ENCODE measurements around the gene NTM.
"Not testable (repeated sequence)": the region's sequence is repeated elsewhere in the genome, so short reads cannot be mapped to it uniquely, and the experiment has no call there.

NTM gene

DNA sequence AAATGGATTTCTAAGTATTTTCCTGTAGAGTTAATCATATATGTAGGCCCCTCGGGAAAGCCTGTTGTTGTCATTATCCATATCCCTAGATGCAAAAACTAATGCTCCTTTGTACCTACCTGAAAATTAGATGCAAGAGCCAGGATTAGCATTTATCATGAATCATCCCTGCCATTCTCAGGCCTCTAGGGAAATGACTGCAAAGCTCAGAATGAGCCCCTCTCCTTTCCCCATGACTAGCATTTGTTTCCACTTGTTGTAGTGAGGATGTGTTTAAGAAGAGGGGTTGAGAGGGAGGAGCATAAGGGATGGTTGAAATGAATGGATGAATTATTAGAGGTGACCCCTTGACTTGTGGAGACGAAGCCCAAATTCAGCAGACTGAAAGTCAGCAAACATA is 537.9 kb downstream of the NTM start:
- DNase-seq = no peak

DNA sequence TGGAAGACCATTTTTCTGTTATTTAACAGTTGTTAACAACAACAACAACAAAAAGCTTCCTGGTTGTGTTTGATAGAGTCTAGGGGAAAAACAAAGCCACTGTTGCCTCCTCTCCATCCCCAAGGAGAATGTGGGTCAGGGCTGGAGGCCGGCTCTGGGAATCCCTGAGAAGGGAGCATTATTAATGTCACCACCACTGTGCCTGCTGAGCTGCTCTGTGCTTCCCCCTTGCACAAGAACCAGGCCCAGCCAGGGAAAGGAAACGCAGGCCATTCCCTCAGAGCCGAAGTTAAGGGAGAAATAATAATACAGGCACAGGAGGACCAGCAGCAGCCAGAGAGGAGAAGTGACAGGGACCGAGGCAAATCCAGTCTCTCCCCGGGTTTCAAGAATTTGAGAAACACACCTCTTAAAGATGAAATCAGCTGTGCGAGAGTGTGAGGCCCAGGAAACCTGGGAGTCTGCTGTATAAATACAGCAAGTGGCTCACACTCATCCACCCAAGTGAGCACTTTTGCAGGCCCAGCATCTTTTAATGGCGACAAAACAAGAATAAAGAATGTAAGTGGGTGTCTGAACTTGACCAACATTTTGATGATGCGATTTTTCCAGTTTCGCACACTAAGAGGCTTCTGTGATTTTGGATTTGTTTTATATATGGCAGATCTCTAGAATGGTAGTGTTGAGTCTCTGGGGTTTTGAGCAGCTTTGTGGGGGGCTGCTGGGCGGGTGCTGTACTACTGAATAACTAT is 539.2 kb downstream of the NTM start:
- no peak for DNase-seq

DNA sequence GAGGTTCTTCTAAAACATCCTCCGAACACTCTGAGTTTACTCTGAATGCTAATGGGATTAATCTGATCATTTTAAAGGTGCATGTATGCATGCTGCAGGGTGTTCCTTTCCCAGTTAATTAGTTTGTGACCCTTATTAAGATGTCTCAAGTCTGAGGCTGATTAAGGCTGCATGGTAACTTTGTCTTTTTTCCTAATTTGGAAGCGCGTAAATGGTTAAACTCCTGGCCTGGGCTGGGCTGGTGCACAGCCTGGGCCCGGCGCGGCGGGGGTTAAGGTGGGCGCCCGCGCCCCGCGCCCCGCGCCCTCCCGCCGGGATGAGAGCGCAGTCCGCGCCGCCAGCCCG is 539.7 kb downstream of the NTM start:
- no peak for DNase-seq

DNA sequence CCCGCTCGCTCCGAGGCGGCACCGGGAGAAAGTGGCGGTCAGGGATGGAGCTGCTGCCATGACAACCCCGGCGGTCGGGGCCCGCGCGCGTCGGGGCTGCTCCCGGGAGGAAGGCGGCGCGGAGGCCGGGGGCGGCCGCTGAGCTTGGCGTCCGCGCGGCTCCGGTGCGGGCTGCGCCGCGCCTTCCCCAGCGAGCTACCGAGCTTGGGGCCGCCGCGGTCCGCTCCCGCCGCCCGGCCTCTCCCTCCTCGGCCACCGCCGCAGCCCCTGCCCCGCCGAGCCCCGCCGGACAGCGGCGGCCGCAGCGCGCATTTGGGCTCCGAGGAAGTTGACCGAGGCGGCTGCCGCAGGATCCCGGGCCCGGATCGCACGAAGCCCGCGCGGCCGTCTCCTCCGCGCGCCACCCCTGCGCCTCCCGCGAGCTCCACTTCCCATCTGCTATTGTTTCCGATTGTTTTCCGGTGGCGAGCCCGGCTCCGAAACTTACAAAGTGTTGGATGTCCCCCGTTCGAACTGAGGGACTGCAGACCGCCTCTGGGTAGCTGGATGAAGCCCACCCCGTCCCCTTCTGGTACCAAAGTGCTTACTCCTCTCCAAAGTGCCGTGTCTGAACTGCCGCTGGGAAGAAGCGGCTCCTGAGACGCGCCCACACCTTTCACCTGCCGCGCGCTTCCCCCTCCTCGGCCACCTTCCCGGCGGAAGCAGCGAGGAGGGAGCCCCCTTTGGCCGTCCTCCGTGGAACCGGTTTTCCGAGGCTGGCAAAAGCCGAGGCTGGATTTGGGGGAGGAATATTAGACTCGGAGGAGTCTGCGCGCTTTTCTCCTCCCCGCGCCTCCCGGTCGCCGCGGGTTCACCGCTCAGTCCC is 540.3 kb downstream of the NTM start:
- DNase-seq = peak; percentile 59

DNA sequence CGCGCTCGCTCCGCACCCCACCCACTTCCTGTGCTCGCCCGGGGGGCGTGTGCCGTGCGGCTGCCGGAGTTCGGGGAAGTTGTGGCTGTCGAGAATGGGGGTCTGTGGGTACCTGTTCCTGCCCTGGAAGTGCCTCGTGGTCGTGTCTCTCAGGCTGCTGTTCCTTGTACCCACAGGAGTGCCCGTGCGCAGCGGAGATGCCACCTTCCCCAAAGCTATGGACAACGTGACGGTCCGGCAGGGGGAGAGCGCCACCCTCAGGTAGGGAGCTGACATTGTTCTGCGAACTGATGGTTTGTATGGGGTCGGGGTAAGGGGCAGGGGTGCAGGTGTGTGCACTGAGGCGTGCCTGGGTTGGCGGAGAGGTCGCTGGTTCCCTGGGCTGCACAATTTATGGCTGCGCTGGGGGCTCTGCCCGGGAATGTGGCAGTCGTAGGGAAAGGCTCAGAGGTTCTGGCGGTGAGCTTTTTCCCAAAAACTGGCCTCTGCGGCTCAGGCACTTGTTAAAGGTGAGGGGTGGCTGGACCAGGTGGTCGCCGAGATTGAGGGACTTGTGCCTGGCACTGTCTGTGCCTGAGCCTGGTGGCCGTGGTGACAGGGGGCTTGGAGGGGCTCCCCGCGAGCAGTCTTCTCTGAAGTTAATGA is 541.1 kb downstream of the NTM start:
- not testable (repeated sequence) for DNase-seq

DNA sequence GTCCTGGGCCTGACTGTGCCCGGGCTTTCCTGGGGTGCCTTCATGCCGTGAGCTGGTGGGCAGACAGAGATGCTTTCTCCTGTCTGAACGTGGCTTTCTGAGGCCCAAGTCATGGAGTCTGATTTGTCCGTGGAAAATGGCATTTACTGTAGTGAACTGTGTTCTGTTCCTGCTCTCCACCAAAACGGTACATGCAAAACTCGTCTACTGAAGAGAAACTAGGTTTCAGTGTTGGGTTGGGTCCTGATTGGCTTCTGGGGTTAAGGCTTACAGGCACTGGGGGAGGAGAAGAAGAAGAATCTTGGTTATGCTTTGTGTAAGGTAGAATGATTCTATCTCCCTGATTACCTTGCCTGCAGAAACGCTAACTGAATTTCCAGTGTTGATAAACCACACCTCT is 541.7 kb downstream of the NTM start:
- no peak for DNase-seq

DNA sequence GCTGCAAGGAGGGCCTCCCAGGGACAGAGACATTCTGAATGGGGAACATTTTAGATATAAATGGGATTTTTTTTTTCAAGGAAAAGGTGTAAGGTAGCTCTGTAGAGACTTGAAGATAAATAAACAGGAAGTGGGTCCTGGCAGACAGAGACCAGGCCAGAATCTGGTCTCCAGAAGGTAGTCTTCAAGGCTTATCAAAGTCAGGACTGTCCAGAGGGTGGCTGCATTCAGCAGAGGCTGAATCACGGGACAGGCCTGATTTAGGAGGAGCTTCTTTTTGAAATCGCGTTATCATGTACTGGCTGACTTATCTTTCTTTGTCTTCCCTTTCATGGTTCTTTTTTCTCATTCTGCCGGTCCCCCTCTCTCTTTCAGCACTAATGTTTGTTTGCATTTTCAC is 542.9 kb downstream of the NTM start:
- no peak for DNase-seq

DNA sequence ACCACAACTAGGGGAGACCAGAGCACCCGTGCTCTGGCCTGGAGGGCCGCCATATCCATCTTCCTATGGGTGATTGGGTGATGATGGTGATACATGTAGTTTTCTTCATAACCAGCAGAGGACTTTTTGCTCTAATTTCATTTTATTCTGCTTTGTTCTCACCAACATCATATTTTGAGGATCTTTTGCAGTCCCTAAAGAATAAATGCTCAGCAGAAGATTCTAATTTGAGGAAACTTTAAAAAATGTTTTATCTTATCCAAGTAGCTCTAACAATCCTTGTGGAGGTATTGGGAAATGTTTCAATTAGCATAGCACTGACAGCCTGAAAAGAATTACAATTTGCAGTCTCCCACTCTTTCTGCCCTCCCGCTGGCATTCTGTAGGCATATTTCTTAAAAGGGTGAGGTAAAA is 544.0 kb downstream of the NTM start:
- DNase-seq = no peak

DNA sequence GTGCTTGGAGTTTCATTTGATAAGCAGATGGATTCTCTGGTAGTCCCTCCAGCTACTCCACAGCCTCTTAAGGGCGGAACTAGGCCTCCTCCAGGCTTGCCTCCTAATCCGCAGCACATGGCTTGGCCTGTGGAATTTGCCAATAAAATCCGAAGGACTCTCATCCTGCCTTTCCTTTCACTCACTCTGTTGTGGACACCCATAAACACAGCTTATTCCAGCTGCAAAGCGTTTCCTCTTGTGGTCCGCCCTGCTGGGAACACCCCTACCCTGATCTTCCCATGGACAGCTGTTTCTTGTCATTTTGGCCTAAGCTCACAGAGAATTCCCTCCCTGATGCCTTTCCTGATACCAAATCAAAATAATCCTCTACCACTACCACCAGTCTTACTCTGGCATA is 546.2 kb downstream of the NTM start:
- no peak for DNase-seq

DNA sequence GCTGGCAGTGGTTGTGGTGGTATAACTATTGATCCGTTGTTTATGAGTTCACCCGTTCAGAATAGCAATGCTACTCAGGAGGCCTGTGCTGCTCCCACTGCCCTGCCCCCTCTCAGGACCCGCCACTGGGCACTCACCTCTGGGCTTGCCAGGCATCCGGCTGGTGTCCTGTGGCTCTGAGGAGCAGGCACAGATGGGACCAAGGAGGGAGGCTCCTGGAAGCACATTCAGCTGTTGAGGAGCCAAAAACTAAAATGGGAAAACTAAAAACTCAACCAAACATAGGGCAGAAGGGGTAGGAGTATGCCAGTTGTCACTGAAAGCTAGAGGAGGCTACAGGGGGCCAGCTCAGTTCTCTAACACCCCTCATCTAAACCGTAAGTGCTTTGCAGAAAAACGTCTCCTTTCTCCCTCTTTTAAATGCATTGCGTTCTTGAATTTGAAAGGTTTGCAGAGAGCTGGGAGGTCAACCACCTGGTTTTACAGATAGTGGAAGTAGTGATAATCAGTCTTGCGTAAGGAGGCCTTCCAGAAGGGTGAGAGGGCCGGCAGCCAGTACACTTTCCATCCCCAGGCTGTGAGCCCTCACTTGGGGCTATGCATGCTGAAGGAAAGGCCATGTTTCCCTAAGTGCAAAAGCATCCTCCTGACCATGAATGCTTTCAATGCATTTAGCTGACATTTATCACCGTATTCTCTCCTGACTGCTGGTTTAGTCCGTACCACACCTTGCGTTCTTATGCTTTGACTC is 547.4 kb downstream of the NTM start:
- DNase-seq = no peak

DNA sequence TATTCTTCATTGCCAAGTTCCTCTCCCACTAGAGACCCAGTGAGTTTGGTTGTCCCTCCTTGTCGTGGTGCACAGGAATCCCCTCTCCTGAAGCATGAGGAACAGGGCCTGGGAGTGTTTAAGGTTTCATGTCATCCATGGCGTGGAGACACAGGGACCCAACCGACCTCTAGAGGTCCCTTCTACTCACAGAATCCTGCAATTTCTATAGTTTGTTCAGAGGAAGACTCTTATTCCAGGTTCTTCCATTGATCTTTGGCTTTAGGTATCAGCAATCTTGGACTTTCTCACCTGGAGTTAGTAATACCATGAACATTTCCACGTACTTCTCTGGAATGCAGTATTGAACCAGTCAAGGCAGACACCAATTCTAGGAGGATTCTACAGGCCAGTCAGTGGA is 548.2 kb downstream of the NTM start:
- no peak for DNase-seq

DNA sequence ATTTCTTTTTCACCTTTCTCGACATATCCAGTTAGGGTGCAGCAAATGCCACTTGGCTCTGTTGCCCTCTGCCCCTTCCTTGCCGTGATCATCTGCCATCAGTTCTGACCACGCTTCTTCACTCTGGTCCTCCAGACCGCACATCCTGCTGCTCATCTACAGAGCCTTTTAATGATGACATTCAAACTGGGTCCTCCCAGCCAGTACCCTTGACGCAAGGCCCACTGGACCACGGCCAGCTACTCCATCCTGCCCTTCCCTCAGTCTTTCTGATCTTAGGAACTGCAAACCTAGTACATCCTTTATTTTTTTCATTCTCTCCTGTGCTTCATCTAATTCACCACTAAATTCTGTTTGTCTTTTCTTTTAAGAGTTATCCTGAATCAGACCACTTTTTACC is 551.8 kb downstream of the NTM start:
- no peak for DNase-seq

DNA sequence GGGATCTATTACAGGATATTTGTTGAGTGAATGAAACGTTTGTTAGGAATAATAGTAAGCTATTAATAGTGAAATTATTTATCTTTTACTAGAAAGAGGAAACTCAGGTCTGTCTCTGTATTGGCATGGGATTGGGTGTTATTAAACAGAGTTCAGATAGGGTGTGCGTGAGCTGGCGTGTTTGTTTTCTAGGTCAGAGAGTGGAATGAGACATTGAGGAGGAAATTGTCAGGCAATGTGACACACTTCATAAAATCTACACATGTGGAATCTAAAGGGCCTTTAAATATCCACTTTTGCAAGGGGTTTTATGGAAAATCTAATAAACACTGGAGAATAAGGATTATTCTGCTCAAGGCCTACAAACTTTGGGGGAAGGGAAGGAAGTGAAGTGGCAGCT is 552.9 kb downstream of the NTM start:
- no peak for DNase-seq

DNA sequence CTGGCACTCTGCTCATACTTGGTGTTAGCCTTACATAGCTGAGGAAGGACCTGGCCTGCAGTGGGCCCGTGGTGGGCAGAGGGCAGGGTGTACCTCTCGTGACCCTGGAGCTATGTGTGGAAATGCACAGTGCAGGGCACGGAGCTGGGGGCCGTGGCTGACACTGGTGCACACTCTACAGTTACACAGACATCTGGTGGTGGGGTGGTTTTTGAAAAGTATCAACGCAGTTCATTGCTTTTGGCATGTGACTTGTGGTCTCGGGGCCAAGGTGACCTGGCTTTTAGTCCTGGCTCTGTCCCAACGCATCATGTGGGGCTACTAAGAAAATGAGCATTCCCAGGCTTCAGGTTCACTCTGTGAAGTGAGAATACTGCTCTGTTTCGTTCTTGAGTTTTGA is 553.6 kb downstream of the NTM start:
- DNase-seq = no peak

DNA sequence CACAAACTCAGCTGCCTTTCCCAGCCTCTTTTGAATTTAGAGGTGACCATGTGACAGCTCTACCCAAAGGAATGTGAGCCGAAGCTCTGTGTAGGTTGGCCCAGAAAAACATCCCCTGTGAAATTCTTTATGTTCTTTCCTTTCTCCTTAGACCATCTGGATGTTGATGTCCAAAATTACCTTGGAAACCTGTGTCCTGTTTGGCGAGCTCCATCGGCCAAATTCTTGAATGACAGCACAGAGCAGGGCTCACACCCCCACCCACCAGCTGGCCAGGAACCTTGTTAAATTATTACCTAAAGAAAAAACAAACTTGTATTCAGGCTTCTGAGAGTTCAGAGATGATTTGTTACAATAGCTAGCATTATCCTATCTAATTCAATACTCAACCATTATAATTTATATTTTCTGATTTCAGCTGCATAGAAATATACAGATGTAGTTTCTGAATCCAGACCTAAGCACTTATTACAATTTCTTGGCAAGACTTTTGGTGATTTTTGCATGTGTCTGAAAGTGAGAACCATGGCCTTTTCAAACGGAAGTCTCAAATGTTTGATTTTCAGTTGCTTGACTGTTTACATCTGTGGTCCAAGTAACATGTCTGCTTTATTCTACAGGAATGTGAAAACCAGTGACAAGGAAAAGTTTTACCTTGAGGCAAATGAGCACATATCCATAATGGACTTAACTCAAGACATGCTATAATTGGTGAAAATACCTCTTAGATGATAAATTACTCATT is 554.2 kb downstream of the NTM start:
- DNase-seq = peak; percentile 72

DNA sequence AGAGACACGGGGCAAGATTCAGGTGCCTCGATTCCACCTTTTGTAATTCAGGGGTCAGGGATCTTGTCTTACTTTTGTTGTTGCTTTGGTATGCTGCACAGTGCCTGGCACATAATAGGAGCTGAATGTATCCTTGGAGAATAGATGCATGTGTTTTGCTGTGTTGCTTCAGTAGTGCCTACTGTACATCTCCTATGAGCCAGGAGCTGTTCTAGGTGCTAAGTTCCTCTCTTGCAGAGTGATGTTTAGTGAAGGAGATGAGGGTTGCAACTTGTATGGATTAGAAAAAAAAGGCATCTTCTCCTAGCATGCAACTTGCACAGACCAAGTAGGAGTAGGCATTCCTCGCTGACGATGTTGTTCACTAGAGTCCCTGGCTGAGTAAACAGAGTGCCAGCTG is 555.4 kb downstream of the NTM start:
- DNase-seq = no peak

DNA sequence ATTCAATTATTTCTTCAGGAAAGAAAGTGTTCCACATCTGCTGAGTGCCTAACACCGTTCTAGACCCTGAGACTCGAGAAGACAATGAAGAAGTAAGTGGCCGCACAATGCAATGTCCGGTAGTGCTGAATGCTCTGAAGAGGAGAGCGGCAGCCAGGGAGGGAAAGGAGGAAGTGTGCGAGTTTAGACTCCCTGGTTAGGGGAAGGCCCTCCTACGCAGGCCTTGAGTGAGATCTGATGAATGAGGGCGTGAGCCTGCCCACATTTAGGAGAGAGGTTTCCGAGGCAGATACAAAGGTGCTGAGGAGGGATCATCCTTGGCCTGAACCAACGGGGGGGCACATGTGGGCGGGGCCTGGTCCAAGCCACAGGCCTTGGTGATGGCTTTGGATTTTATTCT is 558.6 kb downstream of the NTM start:
- DNase-seq = no peak

DNA sequence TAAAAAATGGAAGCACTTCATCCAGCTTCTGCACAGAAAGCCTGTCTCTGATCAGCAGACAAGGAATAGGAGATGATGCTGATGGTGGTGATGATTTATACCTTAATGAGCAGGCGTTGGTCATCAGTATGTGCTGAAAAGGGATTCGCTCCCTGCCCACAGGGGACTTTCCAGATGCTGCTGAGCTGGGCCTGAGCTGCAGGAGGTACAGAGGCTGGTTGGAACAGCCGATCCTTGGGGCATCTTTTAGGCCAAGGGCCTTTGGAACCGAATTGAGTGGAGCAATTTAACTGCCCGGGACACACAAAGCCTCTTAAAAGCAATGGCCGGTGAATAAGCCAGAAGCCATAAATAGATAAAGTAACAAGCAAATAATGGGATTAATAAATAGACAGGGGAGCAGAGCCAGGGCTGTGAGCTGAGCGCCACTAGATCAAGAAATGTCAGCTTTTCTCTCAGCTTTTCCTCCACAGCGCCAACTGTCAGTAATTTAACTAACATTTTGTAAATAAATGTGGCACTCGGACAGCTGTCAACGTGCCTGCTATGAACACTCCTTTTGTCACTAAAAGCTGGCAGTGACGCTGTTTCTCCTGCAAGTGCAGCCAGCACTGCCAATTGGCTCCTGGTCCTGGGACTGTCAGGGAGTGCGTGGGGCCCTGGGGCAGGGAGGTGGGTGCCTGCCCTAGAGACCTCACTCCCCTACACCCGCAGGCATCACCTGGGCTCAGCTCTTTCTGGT is 562.3 kb downstream of the NTM start:
- no peak for DNase-seq

DNA sequence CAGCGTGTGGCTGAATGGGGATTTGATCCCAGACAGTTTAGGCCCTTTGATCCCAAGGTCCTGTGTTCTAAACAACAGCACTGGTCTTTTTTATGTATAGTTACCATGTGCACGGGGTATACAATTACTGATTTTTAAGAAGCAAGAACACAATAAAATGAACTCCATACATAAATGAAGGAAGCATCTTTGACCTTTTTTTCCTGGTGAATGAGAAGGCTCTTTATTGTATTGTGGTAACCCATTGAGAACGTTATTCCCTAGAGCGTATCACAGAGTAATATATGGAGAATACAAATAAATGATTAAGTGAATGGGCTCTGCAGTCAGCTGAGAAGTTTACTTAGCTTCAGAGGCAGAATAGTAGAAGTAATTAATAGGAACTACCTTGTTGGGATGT is 563.6 kb downstream of the NTM start:
- no peak for DNase-seq

DNA sequence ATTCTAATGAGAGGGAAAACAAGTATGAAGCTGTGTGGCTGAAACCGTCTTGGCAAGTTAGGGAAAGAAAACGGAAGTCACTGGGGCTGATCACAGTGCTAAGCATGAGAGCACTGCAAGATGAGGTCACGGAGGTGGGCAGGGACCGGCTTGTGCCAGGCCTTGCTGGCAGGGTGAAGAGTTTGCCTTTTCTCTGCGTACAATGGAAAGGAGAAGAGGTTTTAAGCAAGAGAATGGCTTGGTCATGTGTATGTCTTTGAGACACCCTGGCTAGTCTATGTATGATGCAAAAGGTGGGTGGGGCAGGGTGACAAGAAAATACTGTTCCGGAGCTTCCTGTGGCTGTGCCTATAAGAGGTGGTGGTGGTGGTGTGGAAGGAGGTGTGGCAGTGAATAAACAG is 567.9 kb downstream of the NTM start:
- no peak for DNase-seq

DNA sequence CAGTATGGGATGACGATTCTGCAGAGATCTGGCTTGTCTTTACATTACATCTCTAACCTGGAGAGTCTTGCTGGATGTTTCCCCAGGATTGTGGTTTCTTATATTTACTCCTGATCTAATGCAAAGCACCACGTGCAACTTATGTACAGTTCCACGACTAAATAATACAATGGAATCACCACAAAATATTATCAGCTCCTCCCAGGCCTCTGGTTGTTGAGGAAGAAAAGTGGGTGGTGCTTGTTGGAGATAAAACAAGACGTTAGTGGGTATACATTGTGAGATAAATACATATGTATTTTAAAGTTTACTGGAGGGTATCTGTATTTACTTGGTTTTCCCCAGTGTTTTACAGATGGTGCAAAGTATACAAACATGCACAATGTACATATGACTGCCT is 569.7 kb downstream of the NTM start:
- no peak for DNase-seq

DNA sequence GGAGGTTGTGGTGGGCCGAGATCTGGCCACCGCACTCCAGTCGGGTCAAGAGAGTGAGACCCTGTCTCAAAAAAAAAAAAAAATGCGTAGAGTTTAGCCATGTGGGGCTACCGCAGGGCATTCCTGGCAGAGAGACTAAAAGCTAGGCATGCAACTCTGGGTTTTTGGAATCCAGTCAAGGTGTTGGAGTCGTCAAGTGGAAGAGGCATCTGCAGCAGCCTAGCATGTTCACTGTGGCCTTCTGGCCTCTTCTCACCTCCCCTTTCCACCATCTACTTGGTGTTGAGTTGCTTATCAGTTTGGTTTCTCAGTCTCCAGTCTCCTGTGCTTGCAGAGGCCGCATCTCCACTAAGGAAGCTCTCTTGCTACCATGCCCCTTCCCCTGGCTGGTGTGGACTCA is 572.5 kb downstream of the NTM start:
- no peak for DNase-seq

Data from left hindlimb (tissue), 1 donor.